Measurements from ENCODE around the gene LPCAT1. TPM values are rescaled to one million over a fixed set of nuclear protein-coding genes. Genes with fewer than 3 reads are reported as not detected.

The LPCAT1 gene
- total RNA-seq, 4 donors from 2014 or later: 18.9 to 47.5 (median 29.2) TPM

DNA sequence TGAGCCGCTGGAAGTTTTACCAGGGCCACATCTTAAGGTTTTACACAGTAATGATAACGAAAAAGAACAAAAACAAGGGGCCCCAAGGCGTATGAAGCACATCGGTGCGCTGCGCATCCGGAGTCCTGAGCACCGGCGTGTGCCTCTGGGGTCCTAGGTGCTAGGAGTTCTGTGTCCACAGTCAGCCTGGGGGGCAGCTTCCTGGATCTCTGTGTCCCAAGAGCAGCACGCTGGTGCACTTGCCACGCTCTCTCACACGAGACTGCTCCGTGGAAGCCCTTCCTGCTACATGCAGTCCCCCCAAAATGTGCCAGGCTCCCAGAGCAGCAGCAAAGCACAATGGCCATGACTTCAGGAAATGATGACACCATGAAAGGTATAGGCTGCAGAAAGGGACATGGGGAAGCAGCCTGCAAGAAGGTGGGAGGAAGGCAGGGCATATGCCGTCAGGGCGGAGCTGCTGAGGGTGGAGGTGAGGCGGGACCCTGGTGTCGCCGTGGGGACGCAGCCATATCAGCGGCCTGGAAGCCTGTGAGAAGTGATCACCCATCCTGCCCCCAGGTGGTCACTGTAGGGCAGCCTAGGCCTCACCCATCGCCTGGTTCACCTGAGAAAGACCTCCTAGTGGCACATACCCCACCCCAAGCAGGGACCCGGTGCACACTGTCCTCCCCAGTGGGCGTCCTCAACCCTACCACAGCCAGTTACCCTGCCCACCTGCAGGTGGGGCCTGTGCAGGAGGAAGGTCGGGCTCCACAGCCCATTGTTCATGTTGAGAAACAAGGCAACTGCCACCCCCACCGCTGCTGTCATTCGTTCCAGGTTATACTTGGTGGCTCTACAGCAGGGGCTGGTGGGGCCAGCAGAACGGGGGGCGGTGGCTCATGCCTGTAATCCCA lies 54.9 kb downstream of the LPCAT1 start:
- TF ChIP-seq, protein P1, sequence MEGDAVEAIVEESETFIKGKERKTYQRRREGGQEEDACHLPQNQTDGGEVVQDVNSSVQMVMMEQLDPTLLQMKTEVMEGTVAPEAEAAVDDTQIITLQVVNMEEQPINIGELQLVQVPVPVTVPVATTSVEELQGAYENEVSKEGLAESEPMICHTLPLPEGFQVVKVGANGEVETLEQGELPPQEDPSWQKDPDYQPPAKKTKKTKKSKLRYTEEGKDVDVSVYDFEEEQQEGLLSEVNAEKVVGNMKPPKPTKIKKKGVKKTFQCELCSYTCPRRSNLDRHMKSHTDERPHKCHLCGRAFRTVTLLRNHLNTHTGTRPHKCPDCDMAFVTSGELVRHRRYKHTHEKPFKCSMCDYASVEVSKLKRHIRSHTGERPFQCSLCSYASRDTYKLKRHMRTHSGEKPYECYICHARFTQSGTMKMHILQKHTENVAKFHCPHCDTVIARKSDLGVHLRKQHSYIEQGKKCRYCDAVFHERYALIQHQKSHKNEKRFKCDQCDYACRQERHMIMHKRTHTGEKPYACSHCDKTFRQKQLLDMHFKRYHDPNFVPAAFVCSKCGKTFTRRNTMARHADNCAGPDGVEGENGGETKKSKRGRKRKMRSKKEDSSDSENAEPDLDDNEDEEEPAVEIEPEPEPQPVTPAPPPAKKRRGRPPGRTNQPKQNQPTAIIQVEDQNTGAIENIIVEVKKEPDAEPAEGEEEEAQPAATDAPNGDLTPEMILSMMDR (IDR thresholded peaks at IDR 0.05; ENCODE audit: low read depth): no peak

DNA sequence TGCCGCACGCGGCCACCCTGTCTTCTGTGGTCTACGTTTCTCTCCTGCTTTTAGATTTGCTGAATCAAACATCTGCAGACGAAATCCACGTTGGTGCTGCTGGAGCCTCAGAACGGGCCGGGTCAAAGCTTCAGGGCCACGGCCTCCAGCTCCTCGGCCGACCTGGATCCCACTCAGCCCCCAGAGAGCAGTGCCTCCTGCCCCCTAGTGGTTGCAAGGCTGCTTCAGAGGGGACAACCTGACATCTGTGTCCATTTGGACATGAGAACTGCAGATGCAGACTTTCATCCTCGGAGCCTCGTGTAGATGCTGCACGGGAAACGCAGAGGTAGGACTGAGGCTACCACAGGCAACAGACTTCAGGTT lies 55.5 kb downstream of the LPCAT1 start:
- TF ChIP-seq, protein P1 (IDR thresholded peaks at IDR 0.05; ENCODE audit: low read depth): no peak

DNA sequence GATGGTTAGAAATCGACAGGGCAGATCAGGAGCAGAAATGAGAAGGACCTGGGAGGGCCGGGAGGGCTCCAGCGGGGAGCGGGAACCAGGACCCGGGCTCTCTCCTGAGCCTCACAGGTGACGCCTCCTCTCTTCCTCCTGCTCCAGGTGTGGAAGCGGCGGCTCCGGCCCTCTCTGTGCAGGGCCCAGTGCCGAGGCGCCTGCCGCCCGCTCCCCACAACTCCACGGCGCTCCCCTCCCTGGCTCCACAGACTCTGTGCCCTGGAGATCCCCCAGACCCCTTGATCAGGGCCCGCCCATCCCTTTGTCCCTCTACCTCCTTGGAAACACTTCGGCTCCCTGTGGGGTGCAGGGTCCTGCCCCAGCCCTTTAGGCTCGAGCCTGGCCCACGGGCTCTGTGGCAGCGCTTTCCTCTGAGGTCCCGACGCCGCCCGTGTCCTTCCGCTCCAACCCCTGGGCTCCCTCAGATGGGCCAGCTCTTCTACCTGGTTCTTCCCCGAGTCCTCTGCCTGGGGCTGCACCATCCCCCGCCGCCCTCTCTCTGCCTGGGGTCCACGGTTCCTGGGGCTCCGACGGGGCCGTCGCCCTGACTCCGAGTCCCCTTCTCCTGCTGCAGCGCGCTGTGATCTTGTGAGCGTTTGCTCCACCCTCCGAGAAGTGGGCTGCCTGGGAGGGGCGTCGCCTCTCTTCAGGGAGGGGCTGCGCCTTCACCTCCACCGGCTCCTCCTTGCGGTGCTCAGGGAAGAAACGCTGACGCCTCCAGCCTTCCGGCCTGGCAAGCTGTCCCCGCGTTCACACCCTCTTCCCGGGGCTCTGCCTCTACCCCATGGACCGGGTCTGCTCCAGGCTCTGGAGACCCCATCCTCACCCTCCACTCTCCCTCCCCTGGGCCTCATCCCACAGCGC lies 56.2 kb downstream of the LPCAT1 start:
- TF ChIP-seq, protein P1 (IDR thresholded peaks at IDR 0.05; ENCODE audit: low read depth): no peak

DNA sequence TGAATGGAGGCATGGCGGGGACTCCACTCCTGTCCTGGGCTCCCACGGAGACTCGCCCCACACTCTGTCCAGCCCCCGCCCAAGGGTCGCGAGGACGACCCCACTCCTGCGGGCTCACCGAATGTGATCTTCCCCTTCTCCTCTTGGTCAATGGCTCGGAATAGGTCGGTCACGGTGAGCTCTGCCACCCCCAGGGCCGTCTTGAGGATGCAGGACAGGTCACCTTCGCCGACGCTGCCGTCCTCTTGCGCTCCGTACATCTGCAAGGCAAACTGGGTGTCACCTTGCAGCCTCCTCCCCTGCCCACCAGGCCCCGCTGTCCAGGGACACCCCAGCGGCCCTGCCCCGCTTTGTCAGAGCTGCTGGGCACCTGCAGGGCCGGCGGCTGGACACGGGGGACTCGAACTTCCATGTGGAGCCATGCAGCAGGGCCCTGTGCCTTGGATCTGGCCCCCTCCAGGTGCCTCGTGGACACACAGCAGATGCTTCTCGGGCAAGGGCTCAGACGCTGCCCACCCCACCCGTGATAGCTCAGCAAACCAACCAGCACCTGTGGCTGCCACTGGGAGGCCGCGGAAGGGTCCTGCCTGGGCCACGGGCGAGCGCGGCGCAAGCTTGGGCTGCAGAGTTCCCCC lies 57.0 kb downstream of the LPCAT1 start:
- TF ChIP-seq, protein P1 (IDR thresholded peaks at IDR 0.05; ENCODE audit: low read depth): no peak

DNA sequence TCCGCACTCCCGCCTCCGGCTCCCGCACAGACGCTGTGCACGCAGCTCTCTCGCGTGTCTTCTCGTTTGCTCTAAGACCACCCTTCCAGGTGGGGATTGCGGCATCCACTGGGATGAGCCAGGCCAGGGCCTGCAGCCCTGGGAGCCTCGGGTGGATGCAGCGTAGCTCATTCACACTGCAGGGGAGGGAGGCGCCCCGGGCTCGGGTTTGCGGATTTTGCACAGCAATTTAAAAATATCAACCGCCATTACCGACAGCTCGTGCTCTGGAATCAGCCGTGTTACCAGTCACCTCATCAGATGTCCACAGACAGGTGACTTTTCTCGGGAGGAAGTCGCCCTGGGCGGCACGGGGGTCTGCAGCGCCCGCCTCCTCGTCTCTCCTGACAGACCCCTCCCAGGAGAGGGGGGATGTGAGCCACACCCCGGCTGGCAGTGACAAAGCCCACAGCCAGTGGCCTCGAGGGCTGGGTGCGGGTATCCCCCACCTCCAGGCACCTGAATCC lies 57.7 kb downstream of the LPCAT1 start:
- TF ChIP-seq, protein P1 (IDR thresholded peaks at IDR 0.05; ENCODE audit: low read depth): no peak

GRCh38 chr5:1465117-1465516 lies 58.6 kb downstream of the LPCAT1 start:
- TF ChIP-seq, protein P1 (IDR thresholded peaks at IDR 0.05; ENCODE audit: low read depth): no peak
